Cardiac atrium fibroblast (primary cell): ENCODE measurements around the gene GXYLT1. TPM values are rescaled to one million over a fixed set of nuclear protein-coding genes. Genes with fewer than 3 reads are reported as not detected.

Experiments
- total RNA-seq: library from RNA; depleted of rRNA; stranded (reverse); fragments of >200 nt; gene quantifications from 2 replicates; pipeline ENCODE4 v1.2.3, GENCODE V29; 2015

The GXYLT1 gene
- 7.4 and 13.1 TPM in 2 replicates for total RNA-seq

GRCh38 chr12:42144408-42145196 is at the start of gene GXYLT1:
TSS of gene GXYLT1 (minus strand) at chr12:42144874. CDS start at chr12:42144646, 228 bp downstream.

Other genes starting within 250 kb of the GXYLT1 start
- 10.7 and 12.6 TPM in 2 replicates for gene YAF2, start 93.4 kb upstream of the GXYLT1 start, total RNA-seq
- gene ZCRB1, start 181.2 kb upstream of the GXYLT1 start, total RNA-seq, result 12.8 and 21.5 TPM in 2 replicates
- 39.2 and 51.5 TPM in 2 replicates for gene PPHLN1, start 181.3 kb upstream of the GXYLT1 start, total RNA-seq